Measurements from ENCODE around the gene ATXN1.

GRCh38 chr6:16374461-16375200, 386.6 kb downstream of the ATXN1 start:
- no peak for TF ChIP-seq CTCF (IDR thresholded peaks at IDR 0.05; ENCODE audit: low read depth, low read length, poor library complexity, severe bottlenecking)
- TF ChIP-seq EZH2phosphoT487 (IDR thresholded peaks at IDR 0.05; ENCODE audit: borderline replicate concordance, low read length), result no peak
